ENCODE data around the gene LEF1. TPM values are rescaled to one million over a fixed set of nuclear protein-coding genes. Genes with fewer than 3 reads are reported as not detected.
A peak's percentile ranks its signal among the peaks of the same experiment; 100 is the strongest.

LEF1 gene
- total RNA-seq, 1 donor from 2014 or later: 76.6 TPM

DNA sequence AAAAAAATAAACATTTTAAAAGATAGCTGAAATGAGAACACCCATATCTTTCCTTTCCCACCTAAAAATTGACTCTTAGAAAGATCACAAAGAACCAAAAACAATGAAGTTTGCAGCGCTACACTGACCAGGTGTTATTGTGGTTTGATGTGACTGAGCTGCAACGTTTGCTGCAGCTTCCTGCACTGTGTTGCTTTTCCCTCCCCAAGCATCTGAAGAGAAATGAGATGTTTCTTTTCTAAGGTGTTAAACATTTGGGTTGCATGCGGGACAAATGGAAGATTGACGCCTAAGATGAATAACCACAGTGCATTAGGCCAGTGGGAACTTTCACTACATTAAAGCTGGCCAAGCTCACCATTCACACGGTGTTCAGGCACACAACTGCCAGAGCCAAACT, 8.9 kb downstream of the LEF1 start:
- TF ChIP-seq, protein P1, sequence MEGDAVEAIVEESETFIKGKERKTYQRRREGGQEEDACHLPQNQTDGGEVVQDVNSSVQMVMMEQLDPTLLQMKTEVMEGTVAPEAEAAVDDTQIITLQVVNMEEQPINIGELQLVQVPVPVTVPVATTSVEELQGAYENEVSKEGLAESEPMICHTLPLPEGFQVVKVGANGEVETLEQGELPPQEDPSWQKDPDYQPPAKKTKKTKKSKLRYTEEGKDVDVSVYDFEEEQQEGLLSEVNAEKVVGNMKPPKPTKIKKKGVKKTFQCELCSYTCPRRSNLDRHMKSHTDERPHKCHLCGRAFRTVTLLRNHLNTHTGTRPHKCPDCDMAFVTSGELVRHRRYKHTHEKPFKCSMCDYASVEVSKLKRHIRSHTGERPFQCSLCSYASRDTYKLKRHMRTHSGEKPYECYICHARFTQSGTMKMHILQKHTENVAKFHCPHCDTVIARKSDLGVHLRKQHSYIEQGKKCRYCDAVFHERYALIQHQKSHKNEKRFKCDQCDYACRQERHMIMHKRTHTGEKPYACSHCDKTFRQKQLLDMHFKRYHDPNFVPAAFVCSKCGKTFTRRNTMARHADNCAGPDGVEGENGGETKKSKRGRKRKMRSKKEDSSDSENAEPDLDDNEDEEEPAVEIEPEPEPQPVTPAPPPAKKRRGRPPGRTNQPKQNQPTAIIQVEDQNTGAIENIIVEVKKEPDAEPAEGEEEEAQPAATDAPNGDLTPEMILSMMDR (IDR thresholded peaks at IDR 0.05; ENCODE audit: unreplicated experiment): no peak
- Mint-ChIP-seq H3K4me3 (no peak overlapping the region), H3K27ac (no peak overlapping the region), H3K9me3 (no peaks in the 10 kb centered on the region), H3K4me1 (peaks cover 55% of the 10 kb centered on the region), H3K36me3 (peaks cover 12% of the 10 kb centered on the region), H3K27me3 (ENCODE audit: low read depth) (no peaks in the 10 kb centered on the region)
- no peak for DNase-seq (ENCODE audit: low spot score in 2 of 2, unreplicated experiment in 2 of 2)

DNA sequence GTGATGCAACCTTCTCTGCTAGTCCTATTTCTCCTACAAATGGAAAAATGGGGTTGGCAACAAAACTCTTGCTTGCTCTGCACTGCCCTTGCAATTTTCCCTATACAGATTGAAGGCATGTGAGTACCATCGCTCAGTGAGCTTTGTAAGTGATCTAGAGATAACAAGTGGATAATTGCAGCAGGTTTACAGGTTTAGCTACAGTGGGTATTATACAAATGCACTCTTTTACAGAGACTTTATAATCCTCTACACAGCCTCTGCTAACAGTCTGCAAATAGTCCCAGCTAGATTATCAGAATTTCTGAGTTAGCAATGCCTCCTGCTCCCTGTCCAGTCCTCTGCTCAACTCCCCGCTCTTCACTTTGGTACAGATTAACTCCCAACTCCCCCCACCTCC, 11.1 kb downstream of the LEF1 start:
- H3K36me3 Mint-ChIP-seq: peaks cover 12% of the 10 kb centered on the region
- H3K27me3 Mint-ChIP-seq (ENCODE audit: low read depth): no peaks in the 10 kb centered on the region
- H3K4me1 Mint-ChIP-seq: peaks cover 43% of the 10 kb centered on the region

DNA sequence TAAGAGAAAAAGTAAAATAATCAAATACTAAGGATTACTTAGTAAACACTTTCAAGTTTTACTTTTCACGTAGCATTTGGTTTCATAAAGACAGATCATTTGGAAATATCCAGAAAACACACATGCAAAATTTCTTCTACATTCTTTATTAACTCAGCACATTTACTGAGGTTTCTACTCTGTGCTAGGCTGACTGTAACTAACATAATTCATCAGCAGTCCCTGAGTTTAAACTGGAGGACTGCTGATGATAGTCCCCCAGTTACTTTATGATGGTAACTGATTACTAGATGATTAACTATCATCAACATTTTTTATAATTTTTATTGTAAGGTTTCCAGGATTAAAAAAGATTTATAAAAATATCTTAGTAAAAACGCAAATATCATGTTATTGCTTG, 12.3 kb downstream of the LEF1 start:
- Mint-ChIP-seq H3K4me1 (peaks cover 39% of the 10 kb centered on the region), H3K36me3 (peaks cover 14% of the 10 kb centered on the region), H3K4me3 (no peak overlapping the region), H3K27ac (peak overlapping the region; percentile 24), H3K27me3 (ENCODE audit: low read depth) (no peaks in the 10 kb centered on the region), H3K9me3 (no peaks in the 10 kb centered on the region)
- TF ChIP-seq, protein P1 (IDR thresholded peaks at IDR 0.05; ENCODE audit: unreplicated experiment): no peak
- no peak for DNase-seq (ENCODE audit: low spot score in 2 of 2, unreplicated experiment in 2 of 2)

More for the DNA sequence above, 11.1 kb downstream of the LEF1 start:
- Mint-ChIP-seq H3K27ac (peak overlapping the region; percentile 77), H3K4me3 (no peak overlapping the region), H3K9me3 (no peaks in the 10 kb centered on the region)
- DNase-seq (ENCODE audit: low spot score in 2 of 2, unreplicated experiment in 2 of 2): no peak
- TF ChIP-seq, protein P1 (IDR thresholded peaks at IDR 0.05; ENCODE audit: unreplicated experiment): no peak

DNA sequence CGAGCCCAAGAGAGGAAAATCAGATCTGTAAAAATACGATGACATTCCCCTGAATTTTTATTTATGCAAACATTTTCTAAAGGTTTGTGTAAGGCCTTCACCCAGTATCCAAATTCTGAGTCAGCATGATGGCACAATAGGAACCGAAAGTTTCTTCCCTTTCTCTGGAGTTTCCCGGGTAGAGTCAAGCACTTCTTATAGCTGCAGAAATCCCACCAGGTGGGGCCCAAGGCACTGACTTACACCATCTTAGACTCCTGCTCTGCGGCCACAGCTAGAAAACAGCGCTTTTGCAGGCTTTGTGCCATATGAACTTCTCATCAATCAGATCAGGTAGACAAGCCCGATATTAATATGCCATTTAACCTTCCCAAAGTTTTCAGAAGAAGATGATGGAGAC, 13.4 kb downstream of the LEF1 start:
- Mint-ChIP-seq H3K4me3 (no peak overlapping the region), H3K27ac (peak overlapping the region; percentile 39), H3K9me3 (no peaks in the 10 kb centered on the region), H3K4me1 (peaks cover 33% of the 10 kb centered on the region), H3K36me3 (peaks cover 18% of the 10 kb centered on the region), H3K27me3 (ENCODE audit: low read depth) (no peaks in the 10 kb centered on the region)
- DNase-seq (ENCODE audit: low spot score in 2 of 2, unreplicated experiment in 2 of 2): no peak
- TF ChIP-seq, protein P1 (IDR thresholded peaks at IDR 0.05; ENCODE audit: unreplicated experiment): no peak

DNA sequence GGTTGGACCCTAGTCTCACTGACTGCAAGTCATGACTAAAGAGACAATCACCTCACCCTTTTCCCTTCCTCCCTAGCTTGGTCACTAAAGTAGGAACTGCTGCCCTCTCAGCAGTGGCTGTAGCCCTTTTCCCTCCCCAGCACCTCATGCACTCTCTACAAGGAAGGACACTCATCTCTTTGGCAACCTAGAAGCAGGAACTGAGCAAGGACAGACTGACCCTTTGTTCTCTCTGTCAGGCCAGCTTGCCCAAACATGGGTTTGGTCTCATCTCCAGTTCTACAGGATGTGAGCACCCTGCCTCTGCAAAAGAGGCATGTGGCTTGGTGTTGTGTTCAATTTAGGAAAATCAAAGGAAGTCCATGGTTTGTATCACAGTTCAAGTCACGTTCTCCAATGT, 15.8 kb downstream of the LEF1 start:
- no peak overlapping the region for H3K4me3 Mint-ChIP-seq
- H3K4me1 Mint-ChIP-seq: peaks cover 27% of the 10 kb centered on the region
- peaks cover 18% of the 10 kb centered on the region for H3K36me3 Mint-ChIP-seq
- no peaks in the 10 kb centered on the region for H3K27me3 Mint-ChIP-seq (ENCODE audit: low read depth)
- DNase-seq (ENCODE audit: low spot score in 2 of 2, unreplicated experiment in 2 of 2): no peak
- TF ChIP-seq, protein P1 (IDR thresholded peaks at IDR 0.05; ENCODE audit: unreplicated experiment): no peak
- H3K27ac Mint-ChIP-seq: no peak overlapping the region
- no peaks in the 10 kb centered on the region for H3K9me3 Mint-ChIP-seq

Data from mesothelial cell of epicardium (in vitro differentiated cells).